A549 (cell line): Measurements from ENCODE around the gene PRKD1.

ENCODE experiments used
- POLR2A ChIP-seq: IDR thresholded peaks from 2 replicates; pipeline ENCODE4 v1.6.1; 2012; ENCODE audit warnings: mild to moderate bottlenecking, low read length
- TF ChIP-seq, protein P1 (sequence below): fragments of >200 bp; sonication (Bioruptor Twin); formaldehyde crosslinking; IDR thresholded peaks from 3 replicates; pipeline ENCODE4 v1.5.1; 2016

DNA sequence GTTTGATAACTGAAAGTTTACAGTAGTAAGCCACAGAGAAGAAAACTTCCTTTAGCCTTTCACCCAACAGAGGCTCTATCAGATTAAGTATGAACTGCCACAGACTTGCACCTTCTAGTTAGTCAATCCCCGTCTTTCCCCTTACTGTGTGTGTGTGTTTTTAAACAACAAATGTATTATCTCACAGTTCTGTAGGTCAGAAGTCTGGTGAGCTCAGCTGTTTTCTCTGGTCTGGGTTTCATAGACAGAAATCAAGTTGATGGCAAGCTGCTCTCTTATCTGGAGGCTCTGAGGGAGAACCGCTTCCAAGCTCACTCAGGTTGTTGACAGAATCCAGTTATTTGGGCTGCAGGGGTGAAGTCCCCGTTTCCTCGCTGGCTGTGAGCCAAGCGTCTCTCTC lies 320.5 kb downstream of the PRKD1 start:
- TF ChIP-seq, protein P1, sequence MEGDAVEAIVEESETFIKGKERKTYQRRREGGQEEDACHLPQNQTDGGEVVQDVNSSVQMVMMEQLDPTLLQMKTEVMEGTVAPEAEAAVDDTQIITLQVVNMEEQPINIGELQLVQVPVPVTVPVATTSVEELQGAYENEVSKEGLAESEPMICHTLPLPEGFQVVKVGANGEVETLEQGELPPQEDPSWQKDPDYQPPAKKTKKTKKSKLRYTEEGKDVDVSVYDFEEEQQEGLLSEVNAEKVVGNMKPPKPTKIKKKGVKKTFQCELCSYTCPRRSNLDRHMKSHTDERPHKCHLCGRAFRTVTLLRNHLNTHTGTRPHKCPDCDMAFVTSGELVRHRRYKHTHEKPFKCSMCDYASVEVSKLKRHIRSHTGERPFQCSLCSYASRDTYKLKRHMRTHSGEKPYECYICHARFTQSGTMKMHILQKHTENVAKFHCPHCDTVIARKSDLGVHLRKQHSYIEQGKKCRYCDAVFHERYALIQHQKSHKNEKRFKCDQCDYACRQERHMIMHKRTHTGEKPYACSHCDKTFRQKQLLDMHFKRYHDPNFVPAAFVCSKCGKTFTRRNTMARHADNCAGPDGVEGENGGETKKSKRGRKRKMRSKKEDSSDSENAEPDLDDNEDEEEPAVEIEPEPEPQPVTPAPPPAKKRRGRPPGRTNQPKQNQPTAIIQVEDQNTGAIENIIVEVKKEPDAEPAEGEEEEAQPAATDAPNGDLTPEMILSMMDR, result no peak
- no peak for TF ChIP-seq POLR2A
